K562 (cell line): Measurements from ENCODE around the gene KAZN. TPM values are rescaled to one million over a fixed set of nuclear protein-coding genes. Genes with fewer than 3 reads are reported as not detected.

Source experiments
- CBX2 ChIP-seq: fragments of 200-600 bp; sonication (generic); IDR thresholded peaks from one replicate; pipeline ENCODE4 v1.6.1; 2012; ENCODE audit warnings: mild to moderate bottlenecking, low read length, inconsistent platforms; ENCODE audit not compliant: insufficient read depth, poor library complexity, severe bottlenecking
- CC2D1A ChIP-seq: fragments of 450-650 bp; IDR thresholded peaks from 2 replicates; pipeline ENCODE4 v1.6.1; 2017; ENCODE audit warnings: mild to moderate bottlenecking
- CEBPG ChIP-seq, 3 experiments: fragments of 200-800 bp in 1 of 3; sonication (Bioruptor generic) in 1 of 3; sonication (generic) in 1 of 3; formaldehyde crosslinking in 1 of 3; IDR thresholded peaks in 2 of 3; conservative IDR thresholded peaks in 1 of 3; 2 replicates each; pipeline versions ENCODE4 v1.6.1 to v1.8.0; 2016 to 2022; ENCODE audit warnings: missing compliant biosample characterization in 2 of 3, missing genetic modification characterization in 2 of 3, mild to moderate bottlenecking in 1 of 3, missing genetic modification reagents in 1 of 3
- CHCHD3 ChIP-seq: fragments of 250-450 bp; sonication (Bioruptor Pico); IDR thresholded peaks from 2 replicates; pipeline ENCODE4 v2.1.2; 2022; ENCODE audit warnings: mild to moderate bottlenecking
- E2F3 ChIP-seq: fragments of 250-450 bp; sonication (Bioruptor Pico); IDR thresholded peaks from 2 replicates; pipeline ENCODE4 v1.4.0; 2020; ENCODE audit warnings: mild to moderate bottlenecking
- ERF ChIP-seq: fragments of 450-650 bp; formaldehyde crosslinking; IDR thresholded peaks from 2 replicates; pipeline ENCODE4 v1.4.0; 2020; ENCODE audit warnings: mild to moderate bottlenecking, mixed read lengths
- FOXP1 ChIP-seq: sonication (generic); formaldehyde crosslinking; IDR thresholded peaks from 2 replicates; pipeline ENCODE4 v1.8.0; 2022; ENCODE audit warnings: mild to moderate bottlenecking, missing genetic modification reagents
- FUS ChIP-seq: fragments of 200-400 bp; formaldehyde crosslinking; optimal IDR thresholded peaks from 2 replicates; pipeline ENCODE3; 2017; ENCODE audit warnings: low read depth, low read length
- JUN ChIP-seq, 2 experiments: sonication (generic) in 1 of 2; formaldehyde crosslinking in 1 of 2; IDR thresholded peaks; 2 replicates each; pipeline versions ENCODE4 v1.6.1 to v1.8.0; 2012 to 2022; ENCODE audit warnings: borderline replicate concordance in 2 of 2, mild to moderate bottlenecking in 2 of 2, improper control_type of control experiment in 1 of 2, low read depth in 1 of 2, low read length in 1 of 2, missing genetic modification reagents in 1 of 2
- NEUROD1 ChIP-seq: fragments of 150-350 bp; IDR thresholded peaks from 2 replicates; pipeline ENCODE4 v1.6.1; 2014; ENCODE audit warnings: borderline replicate concordance, low read length, low read depth; ENCODE audit not compliant: partially characterized antibody
- SAFB2 ChIP-seq: fragments of 200-400 bp; formaldehyde crosslinking; IDR thresholded peaks from 2 replicates; pipeline ENCODE4 v1.6.1; 2018; ENCODE audit warnings: borderline replicate concordance, low read length, low read depth, moderate library complexity; ENCODE audit not compliant: severe bottlenecking
- STAG1 ChIP-seq: sonication (generic); formaldehyde crosslinking; IDR thresholded peaks from 2 replicates; pipeline ENCODE4 v1.5.0; 2020; ENCODE audit warnings: missing genetic modification reagents, borderline replicate concordance
- ZNF143 ChIP-seq: sonication (generic); formaldehyde crosslinking; IDR thresholded peaks from 2 replicates; pipeline ENCODE4 v1.9.0; 2022; ENCODE audit warnings: mild to moderate bottlenecking, missing genetic modification reagents
- ZNF592 ChIP-seq: fragments of 450-650 bp; IDR thresholded peaks from 2 replicates; pipeline ENCODE4 v1.6.1; 2017; ENCODE audit warnings: antibody characterized with exemption, mild to moderate bottlenecking
- polyA plus RNA-seq, 8 experiments: library from polyadenylated mRNA; depleted of rRNA in 4 of 8; stranded (reverse) in 5 of 8; unstranded in 3 of 8; fragments of >200 nt; fragmentation: Nextera tagmentation in 2 of 8; fragmentation: Illumina TruSeq in 1 of 8; extraction: Ambion mirVana in 2 of 8; extraction: Trizol in 1 of 8; gene quantifications; 2 replicates each; pipeline versions ENCODE4 v1.2.1 to v1.2.3, GENCODE V29; 2011 to 2014; ENCODE audit warnings: inconsistent platforms in 1 of 8, missing spikeins in 1 of 8
- total RNA-seq, 7 experiments: library from RNA; depleted of rRNA in 6 of 7; stranded (reverse); fragments of >200 nt in 6 of 7; fragmentation: Illumina TruSeq in 2 of 7; extraction: Trizol in 2 of 7; gene quantifications; 2 replicates each; pipeline versions ENCODE4 v1.2.1 to v1.2.3, GENCODE V29; 2011 to 2021; ENCODE audit warnings: low replicate concordance in 1 of 7
- TF ChIP-seq, protein P1 (sequence below): fragments of 250-450 bp; sonication (Bioruptor Pico); IDR thresholded peaks from 2 replicates; pipeline ENCODE4 v1.4.0; 2020; ENCODE audit warnings: mild to moderate bottlenecking, moderate library complexity
- TF ChIP-seq, protein P2 (sequence below): sonication (generic); formaldehyde crosslinking; IDR thresholded peaks from 2 replicates; pipeline ENCODE4 v1.8.0; 2022; ENCODE audit warnings: mild to moderate bottlenecking, missing genetic modification reagents
- TF ChIP-seq, protein P3 (sequence below), 2 experiments: fragments of 450-650 bp; conservative IDR thresholded peaks; 2 replicates each; pipeline ENCODE4 v1.6.1; 2017; ENCODE audit warnings: mild to moderate bottlenecking in 2 of 2, moderate library complexity in 2 of 2

KAZN gene
- total and polyA plus RNA-seq, 9 of the 15 experiments (the other 6 are each of a cell fraction or from before 2014, with no cell fraction given) = 2.1 to 21.6 (median 5.4) TPM

DNA sequence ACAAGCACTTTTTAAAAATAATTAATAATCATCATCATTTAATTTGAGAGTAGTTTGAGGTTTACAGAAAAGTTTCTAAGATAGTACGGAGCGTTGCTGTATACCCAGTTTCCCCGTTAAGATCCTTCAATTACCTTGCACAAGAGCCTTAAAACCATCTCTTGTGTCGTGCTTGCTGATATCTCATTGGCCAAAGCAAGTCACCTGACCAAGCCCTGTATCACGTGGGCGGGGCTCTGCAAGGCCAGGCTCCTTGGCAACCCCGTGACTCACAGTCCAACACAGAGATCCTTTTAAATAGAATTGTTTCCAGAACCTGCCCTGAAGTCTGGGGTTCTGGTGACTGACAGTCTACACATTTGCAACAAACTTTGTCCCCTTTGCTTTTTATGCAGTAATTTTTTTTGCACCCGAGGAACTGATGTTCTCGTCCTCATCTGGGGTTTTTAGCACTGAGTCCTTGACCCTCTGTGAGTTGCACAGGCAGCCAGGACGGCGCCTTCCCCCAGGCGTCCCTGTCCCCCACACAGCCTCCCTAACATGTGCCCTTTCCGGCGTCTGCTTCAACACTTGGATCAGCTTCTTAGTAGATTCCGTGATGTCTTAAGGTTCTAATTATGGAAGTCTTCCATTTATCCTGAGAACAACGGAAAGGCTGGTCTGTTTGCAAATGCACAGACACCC is 371.8 kb downstream of the KAZN start (continued):
- TF ChIP-seq ZNF592 (peak; percentile 58; the same call in 1 of the 2 replicates), CHCHD3 (CRISPR knock-in tag) (no peak), SAFB2 (no peak), FOXP1 (CRISPR knock-in tag) (0 out of 2 replicates have a peak, but pooled peaks have one; percentile 62), JUN (IDR thresholded peaks at IDR 0.05; ENCODE audit: borderline replicate concordance, low read depth, low read length) (0 out of 2 replicates have a peak, but pooled peaks have one; percentile 24), JUN (CRISPR knock-in tag; IDR thresholded peaks at IDR 0.05; ENCODE audit: borderline replicate concordance) (no peak), ZNF143 (peak; percentile 48; the same call in 1 of the 2 replicates), NEUROD1 (peak; percentile 41), E2F3 (CRISPR knock-in tag) (0 out of 2 replicates have a peak, but pooled peaks have one; percentile 46), CC2D1A (no peak), ERF (0 out of 2 replicates have a peak, but pooled peaks have one; percentile 31), CEBPG (CRISPR knock-in tag; IDR thresholded peaks at IDR 0.05) (no peak; the same call in 1 of the 2 replicates), CEBPG (tag; conservative IDR thresholded peaks at IDR 0.05 in 1 of 2, IDR thresholded peaks at IDR 0.05 in 1 of 2) (peak in 1 of 2 experiments; percentile 47; a peak in 1 of 4 replicates), FUS (no peak), CBX2 (no peak), STAG1 (CRISPR knock-in tag) (no peak)
- TF ChIP-seq, protein P1, sequence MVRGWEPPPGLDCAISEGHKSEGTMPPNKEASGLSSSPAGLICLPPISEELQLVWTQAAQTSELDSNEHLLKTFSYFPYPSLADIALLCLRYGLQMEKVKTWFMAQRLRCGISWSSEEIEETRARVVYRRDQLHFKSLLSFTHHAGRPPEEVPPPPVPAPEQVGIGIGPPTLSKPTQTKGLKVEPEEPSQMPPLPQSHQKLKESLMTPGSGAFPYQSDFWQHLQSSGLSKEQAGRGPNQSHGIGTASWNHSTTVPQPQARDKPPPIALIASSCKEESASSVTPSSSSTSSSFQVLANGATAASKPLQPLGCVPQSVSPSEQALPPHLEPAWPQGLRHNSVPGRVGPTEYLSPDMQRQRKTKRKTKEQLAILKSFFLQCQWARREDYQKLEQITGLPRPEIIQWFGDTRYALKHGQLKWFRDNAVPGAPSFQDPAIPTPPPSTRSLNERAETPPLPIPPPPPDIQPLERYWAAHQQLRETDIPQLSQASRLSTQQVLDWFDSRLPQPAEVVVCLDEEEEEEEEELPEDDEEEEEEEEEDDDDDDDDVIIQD (CRISPR knock-in tag) = no peak
- TF ChIP-seq, protein P2, sequence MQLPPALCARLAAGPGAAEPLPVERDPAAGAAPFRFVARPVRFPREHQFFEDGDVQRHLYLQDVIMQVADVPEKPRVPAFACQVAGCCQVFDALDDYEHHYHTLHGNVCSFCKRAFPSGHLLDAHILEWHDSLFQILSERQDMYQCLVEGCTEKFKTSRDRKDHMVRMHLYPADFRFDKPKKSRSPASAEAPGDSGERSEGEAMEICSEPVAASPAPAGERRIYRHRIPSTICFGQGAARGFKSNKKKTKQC (CRISPR knock-in tag) = no peak
- TF ChIP-seq, protein P3, sequence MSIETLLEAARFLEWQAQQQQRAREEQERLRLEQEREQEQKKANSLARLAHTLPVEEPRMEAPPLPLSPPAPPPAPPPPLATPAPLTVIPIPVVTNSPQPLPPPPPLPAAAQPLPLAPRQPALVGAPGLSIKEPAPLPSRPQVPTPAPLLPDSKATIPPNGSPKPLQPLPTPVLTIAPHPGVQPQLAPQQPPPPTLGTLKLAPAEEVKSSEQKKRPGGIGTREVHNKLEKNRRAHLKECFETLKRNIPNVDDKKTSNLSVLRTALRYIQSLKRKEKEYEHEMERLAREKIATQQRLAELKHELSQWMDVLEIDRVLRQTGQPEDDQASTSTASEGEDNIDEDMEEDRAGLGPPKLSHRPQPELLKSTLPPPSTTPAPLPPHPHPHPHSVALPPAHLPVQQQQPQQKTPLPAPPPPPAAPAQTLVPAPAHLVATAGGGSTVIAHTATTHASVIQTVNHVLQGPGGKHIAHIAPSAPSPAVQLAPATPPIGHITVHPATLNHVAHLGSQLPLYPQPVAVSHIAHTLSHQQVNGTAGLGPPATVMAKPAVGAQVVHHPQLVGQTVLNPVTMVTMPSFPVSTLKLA (conservative IDR thresholded peaks at IDR 0.05) = peak; percentile 44 to 73; a peak in 2 of 4 replicates
